GM21367 (cell line): ENCODE results near the gene MYLK.
"Not testable (repeated sequence)": the region's sequence is repeated elsewhere in the genome, so short reads cannot be mapped to it uniquely, and the experiment has no call there.

Source experiments
- ATAC-seq: cut with Tn5 transposase; IDR thresholded peaks from one replicate; pipeline ENCODE4 v1.9.1; 2021; ENCODE audit not compliant: unreplicated experiment

The MYLK gene

GRCh38 chr3:123725652-123726400 lies 158.3 kb downstream of the MYLK start:
- no peak for ATAC-seq

DNA sequence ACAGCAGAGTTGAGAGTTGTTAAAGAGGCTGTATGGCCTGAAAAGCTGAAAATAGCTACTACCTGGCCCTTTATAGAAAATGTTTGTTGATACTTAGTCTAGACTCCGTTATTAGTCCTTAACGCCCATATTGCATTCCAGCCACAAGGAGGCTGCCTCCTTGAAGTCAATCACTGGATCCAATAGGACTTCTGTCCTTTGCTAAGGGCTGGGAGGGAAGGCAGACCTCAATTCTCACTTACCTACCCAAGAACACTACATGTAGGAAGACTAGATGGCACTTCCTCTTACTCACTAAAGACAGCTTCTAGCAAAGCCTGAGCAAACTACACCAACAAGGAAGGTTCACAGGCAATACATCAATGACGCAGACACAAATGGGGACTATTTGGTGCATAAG lies 159.8 kb downstream of the MYLK start:
- ATAC-seq: no peak

DNA sequence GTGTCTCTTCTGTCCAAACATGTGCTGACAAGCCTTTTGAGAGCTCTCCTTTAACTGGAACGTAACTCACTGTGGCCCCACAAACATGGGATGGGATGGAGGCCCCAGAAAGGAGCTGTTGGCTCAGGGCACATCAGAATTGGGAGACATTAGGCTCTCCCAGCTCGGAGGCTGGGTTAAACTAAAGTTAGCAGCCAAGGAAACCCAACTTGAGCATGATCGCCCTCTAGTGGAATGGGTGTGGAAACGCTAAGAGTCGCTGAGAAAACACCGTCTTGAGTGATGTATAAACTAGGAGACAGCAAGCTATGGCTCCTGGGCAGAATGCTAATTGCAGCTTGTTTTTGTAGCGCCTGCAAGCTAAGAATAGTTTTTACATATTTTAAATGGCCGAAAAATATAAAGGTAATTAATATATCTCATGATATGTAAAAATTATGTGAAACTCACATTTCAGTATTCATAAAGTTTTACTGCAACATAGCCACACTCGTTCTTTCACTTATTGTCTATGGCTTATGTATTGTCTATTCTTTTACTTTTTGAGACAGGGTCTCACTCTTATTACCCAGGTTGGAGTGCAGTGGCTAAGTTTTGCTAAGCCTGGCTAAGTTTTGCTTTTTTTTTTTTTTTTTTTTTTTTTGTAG lies 160.5 kb downstream of the MYLK start:
- ATAC-seq: peak; percentile 51

DNA sequence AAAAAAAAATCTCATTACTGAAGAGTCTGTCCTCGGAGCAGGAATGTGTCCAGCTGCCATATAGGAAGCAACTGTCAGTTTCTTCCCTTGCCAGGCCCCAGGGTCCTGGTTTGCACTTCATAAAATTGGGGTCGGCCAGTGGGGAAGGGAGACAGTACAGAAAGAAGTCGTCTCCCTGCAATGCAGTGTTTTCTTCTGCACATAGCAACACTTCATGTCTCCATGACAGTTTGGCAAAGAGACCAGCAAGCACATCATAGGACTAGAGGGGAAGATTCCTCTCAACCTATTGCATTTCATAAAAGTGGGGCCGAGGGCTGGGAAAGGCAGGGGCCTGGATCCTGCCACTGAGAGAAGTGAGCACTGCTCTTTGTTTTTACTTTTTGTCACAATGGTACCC lies 161.1 kb downstream of the MYLK start:
- ATAC-seq: no peak

DNA sequence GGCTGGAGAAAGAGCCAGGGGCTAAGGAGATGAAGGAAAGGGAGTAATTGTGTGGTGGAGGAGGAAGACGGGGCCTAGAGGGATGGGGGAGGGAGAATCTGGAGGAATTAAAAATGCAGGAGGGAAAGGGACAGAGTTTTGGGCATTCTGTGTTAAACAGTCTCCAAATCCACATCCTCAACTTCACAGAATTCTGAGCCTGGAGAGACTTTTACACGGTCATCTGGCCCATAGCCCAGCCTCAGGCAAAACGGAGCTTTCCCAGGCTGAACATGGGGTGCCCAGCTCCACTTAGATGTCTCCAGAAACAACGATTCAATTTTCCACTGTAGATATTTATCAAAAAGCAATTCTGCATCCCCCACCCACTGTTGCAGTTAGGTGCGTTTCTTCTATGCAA lies 161.7 kb downstream of the MYLK start:
- ATAC-seq: no peak

DNA sequence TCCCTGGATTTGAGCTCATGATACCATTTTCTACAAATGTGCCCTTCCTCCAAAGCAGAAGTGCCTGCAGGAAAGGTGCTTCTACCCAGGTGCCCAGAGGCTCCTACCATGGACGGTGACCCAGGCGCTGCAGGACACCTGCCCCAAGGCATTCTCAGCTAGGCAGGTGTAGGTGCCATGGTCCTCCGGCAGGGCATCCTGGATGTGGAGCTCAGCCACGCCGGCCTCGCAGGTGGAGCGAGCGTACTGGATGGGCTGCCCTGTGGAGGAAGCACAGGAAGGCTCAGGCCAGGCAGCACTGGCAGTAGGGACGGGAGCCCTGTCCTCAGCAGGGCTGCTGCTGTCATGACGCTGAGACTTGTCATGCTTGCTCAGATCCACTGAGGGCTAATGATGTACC lies 162.1 kb downstream of the MYLK start:
- no peak for ATAC-seq

- ATAC-seq: not testable (repeated sequence)
Measured at GRCh38 chr3:123721095-123721689, 162.9 kb downstream of the MYLK start.

GRCh38 chr3:123720638-123721037 lies 163.5 kb downstream of the MYLK start:
- no peak for ATAC-seq

DNA sequence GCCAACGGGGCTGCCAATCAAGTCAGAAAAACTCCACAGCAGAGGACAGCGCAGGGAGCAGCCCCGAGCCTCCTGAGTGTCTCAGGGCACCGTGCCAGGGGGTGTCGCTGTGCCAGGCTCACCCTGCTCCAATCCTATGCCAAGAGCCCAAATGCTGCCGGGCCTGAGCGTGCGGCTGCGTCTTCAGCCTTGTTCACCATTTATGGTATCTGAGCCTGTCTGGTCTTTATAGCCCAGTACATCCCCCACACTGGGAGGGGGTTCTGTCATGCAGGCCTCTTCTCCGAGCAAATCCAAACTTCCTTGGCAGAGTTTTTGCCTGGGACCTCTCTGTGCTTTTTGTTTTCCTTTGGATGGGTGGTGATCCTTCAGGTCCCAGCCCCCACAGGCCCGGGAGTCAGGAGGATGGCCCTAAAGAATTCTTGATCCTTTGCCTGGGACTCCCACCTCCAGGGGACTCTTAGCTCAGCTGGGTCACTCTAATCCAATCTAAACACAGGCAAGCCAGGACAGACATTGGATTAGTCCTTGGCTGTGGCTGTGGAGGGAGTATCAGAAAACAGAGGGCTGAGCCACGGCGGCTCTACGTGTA lies 164.2 kb downstream of the MYLK start:
- no peak for ATAC-seq

- not testable (repeated sequence) for ATAC-seq
Measured at GRCh38 chr3:123719061-123719756, 164.9 kb downstream of the MYLK start.

- ATAC-seq: no peak
Measured at GRCh38 chr3:123718108-123718507, 166.0 kb downstream of the MYLK start.

GRCh38 chr3:123717451-123717850 lies 166.7 kb downstream of the MYLK start:
- ATAC-seq: not testable (repeated sequence)

DNA sequence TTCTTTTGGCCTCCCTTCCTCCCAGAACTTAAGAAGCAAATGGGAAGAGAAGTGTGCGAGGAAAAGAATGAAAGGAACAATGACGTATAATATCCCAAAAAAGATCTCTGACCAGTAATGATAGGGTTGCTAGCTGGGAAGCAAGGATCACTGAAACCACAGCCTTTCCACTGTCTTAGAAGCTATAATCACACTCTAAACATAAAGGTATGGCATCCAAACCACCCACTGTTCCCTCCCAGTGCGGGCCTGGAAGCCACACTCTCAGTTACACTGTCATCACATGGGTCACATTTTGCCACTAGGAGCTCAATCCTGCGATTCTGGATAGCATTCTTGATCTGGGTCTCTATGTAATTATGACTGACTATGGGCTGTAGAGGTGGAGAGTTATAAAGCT lies 167.7 kb downstream of the MYLK start:
- no peak for ATAC-seq

- ATAC-seq: no peak
Measured at GRCh38 chr3:123713211-123713610, 170.9 kb downstream of the MYLK start.

DNA sequence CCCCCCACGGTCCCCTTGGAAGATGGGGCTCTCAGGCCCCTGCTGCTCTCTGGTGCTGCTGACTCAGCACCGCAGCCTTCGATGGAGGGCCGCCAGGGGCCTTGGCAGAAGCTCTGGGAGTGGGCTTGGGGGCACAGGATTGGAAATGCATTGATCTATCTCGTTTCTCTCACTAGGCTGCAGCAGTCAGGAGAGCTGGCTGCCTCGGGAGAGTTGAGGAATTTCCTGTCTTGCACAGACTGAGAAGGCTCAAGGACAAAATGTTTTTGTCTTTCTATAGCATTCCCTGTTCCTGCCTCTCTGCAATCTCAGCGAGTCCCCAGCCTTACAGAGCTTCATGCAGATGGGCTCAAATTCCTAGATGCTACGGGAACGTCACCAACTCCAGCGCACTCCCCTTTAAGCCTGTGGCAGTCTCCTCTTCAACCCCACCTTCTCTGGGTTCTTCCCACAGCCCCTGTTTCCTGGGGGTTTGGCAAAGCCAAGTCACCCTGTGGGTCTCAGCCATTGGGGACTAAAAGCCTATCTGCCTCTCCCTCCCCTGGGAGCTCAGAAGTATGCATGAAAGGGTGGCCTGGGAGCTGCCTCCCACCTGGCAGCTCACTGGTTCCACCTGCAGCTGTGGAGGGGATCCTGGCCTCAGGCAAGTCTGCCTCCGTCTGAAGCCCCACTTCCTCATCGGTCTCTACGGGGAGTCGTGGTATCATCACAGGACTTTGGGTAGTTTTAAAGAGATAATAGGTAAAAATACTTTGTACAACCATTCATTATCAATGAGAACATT lies 171.9 kb downstream of the MYLK start:
- no peak for ATAC-seq

- no peak for ATAC-seq
Measured at GRCh38 chr3:123711356-123711755, 172.8 kb downstream of the MYLK start.

DNA sequence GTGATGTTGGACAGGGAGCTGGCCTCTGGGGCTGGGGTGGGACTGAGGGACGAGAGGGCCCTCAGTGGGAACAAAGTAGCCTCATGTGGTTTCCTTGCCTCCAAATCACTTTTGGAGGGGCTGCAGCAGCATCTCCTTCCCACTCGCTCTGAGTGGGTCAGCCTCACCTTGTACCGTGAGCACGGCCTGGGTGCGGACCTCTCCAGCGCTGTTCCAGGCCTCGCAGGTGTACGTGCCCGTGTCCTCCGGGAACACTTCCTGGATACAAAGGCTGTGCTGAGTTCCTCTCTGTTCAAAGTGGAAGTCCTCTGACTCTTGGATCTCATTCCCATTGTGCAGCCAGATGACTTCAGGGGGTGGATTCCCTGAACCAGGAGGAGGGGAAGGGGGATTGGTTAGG lies 175.6 kb downstream of the MYLK start:
- no peak for ATAC-seq

GRCh38 chr3:123707641-123708040 lies 176.5 kb downstream of the MYLK start:
- ATAC-seq: not testable (repeated sequence)

DNA sequence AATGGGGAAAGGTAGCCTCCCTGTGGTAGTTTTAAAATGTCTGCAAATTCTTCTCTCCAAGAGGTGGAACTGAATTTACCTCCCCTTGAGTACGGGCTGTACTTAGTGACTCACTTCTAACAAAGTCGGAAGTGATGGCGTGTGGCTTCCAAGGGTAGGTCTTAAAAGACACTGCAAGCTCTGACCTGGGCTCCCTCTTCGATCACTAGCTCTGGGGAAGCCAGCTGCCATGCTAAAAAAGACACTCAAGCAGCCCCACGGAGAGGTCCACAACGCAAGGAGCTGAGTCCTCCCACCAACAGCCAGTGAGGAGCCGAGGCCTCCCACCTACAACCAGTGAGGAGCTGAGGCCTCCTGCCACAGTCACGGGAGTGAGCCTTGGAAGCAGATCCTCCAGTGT lies 177.3 kb downstream of the MYLK start:
- no peak for ATAC-seq

DNA sequence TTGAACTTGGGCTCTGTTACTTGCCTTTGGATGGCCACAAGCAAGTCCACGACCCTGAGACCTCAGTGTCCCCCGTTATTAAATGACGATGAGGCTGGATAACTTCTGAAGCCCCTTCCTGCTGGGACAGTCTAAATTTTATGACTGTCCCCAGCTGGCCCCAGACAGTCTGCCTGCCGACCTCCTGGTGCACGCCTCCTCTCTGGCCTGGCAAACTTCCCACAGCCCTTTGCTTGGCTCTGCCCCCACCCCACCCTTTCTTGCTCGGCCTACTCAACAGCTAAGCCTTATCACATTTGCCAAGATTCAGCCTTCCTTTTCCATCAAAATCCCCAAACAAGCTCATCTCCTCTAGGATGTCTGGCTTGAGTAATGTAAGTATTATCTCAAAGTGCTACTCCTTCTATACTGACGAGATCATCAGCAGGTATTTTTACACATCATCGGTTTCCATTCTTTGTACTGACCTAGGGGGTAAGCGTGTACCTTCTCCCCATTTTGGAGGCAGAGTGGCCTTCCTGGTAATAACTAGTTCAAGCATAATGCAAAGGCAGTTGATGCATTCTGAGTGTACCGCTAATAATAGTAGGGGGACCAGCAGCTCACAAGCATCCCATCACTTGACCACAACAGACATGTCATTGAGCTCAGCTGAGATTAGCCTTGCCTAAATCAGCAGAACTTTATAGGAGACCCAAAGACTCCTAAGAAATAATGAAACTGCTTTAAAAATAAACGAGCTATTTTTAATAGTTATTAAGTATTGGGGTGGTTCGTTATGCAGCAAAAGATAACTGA lies 178.4 kb downstream of the MYLK start:
- no peak for ATAC-seq
